Measurements from ENCODE around the gene CELA3A. TPM values are rescaled to one million over a fixed set of nuclear protein-coding genes. Genes with fewer than 3 reads are reported as not detected.

Gene CELA3A
- total and polyA plus RNA-seq, 2 of the 13 experiments (the other 11 are each of a cell fraction or from before 2014, with no cell fraction given): 0.09 TPM; not detected in 1

DNA sequence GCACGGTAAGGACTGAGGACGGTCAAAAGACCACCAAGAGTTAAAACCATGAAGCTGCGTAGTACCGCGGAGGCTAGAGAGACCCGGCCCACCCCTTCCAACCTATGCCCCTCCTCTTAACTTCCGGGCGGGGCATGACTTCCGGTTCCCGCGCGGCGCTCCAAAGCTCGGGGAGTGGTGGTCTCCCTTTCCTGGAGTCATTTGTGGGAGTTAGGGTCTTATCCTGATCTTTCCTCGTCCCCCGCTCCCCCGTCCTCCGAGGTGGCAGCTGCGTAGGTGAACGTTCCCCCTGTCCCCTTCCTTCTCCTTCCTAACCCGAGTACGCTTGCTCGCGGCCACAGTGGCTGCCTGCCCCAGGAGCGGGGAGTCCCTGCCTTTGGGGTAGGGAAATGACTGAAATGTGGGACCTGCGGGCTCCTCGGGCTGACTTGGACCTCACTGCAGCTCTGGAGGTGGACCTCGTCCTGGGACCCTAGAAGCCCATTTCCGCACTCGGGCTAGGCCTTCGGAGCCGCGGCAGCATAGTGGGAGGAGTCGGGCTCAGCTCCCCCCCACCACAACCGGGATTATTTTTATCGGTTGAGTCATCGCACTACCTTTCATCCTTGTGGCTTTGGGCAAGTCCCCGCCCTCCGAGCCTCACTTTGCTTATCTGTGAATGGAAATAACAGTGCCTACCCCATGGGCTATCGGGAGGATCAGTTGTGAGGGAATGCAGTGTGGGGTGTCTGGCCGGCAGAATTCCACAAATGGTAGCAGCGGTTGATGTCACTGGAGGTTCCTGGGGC is 24.1 kb downstream of the CELA3A start (continued):
- TF ChIP-seq, protein P1, sequence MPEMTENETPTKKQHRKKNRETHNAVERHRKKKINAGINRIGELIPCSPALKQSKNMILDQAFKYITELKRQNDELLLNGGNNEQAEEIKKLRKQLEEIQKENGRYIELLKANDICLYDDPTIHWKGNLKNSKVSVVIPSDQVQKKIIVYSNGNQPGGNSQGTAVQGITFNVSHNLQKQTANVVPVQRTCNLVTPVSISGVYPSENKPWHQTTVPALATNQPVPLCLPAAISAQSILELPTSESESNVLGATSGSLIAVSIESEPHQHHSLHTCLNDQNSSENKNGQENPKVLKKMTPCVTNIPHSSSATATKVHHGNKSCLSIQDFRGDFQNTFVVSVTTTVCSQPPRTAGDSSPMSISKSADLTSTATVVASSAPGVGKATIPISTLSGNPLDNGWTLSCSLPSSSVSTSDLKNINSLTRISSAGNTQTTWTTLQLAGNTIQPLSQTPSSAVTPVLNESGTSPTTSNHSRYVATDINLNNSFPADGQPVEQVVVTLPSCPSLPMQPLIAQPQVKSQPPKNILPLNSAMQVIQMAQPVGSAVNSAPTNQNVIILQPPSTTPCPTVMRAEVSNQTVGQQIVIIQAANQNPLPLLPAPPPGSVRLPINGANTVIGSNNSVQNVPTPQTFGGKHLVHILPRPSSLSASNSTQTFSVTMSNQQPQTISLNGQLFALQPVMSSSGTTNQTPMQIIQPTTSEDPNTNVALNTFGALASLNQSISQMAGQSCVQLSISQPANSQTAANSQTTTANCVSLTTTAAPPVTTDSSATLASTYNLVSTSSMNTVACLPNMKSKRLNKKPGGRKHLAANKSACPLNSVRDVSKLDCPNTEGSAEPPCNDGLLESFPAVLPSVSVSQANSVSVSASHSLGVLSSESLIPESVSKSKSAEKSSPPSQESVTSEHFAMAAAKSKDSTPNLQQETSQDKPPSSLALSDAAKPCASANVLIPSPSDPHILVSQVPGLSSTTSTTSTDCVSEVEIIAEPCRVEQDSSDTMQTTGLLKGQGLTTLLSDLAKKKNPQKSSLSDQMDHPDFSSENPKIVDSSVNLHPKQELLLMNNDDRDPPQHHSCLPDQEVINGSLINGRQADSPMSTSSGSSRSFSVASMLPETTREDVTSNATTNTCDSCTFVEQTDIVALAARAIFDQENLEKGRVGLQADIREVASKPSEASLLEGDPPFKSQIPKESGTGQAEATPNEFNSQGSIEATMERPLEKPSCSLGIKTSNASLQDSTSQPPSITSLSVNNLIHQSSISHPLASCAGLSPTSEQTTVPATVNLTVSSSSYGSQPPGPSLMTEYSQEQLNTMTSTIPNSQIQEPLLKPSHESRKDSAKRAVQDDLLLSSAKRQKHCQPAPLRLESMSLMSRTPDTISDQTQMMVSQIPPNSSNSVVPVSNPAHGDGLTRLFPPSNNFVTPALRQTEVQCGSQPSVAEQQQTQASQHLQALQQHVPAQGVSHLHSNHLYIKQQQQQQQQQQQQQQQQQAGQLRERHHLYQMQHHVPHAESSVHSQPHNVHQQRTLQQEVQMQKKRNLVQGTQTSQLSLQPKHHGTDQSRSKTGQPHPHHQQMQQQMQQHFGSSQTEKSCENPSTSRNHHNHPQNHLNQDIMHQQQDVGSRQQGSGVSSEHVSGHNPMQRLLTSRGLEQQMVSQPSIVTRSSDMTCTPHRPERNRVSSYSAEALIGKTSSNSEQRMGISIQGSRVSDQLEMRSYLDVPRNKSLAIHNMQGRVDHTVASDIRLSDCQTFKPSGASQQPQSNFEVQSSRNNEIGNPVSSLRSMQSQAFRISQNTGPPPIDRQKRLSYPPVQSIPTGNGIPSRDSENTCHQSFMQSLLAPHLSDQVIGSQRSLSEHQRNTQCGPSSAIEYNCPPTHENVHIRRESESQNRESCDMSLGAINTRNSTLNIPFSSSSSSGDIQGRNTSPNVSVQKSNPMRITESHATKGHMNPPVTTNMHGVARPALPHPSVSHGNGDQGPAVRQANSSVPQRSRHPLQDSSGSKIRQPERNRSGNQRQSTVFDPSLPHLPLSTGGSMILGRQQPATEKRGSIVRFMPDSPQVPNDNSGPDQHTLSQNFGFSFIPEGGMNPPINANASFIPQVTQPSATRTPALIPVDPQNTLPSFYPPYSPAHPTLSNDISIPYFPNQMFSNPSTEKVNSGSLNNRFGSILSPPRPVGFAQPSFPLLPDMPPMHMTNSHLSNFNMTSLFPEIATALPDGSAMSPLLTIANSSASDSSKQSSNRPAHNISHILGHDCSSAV (CRISPR knock-in tag; IDR thresholded peaks at IDR 0.05; ENCODE audit: borderline replicate concordance): no peak
- TF ChIP-seq PITX1 (CRISPR knock-in tag; IDR thresholded peaks at IDR 0.05) (peak; percentile 52; the same call in 1 of the 2 replicates), ZNF713 (CRISPR knock-in tag; IDR thresholded peaks at IDR 0.05) (no peak), ZNF274 (CRISPR knock-in tag; IDR thresholded peaks at IDR 0.05) (peak; percentile 91), SP2 (CRISPR knock-in tag; IDR thresholded peaks at IDR 0.05) (peak; percentile 81), TP53 (CRISPR knock-in tag; conservative IDR thresholded peaks at IDR 0.05) (0 out of 2 replicates have a peak, but pooled peaks have one; percentile 53), XRCC5 (optimal IDR thresholded peaks at IDR 0.05; ENCODE audit: low read length) (peak; percentile 39), CEBPB (IDR thresholded peaks at IDR 0.05; ENCODE audit: borderline replicate concordance, low read depth, low read length) (no peak)
- TF ChIP-seq, protein P2, sequence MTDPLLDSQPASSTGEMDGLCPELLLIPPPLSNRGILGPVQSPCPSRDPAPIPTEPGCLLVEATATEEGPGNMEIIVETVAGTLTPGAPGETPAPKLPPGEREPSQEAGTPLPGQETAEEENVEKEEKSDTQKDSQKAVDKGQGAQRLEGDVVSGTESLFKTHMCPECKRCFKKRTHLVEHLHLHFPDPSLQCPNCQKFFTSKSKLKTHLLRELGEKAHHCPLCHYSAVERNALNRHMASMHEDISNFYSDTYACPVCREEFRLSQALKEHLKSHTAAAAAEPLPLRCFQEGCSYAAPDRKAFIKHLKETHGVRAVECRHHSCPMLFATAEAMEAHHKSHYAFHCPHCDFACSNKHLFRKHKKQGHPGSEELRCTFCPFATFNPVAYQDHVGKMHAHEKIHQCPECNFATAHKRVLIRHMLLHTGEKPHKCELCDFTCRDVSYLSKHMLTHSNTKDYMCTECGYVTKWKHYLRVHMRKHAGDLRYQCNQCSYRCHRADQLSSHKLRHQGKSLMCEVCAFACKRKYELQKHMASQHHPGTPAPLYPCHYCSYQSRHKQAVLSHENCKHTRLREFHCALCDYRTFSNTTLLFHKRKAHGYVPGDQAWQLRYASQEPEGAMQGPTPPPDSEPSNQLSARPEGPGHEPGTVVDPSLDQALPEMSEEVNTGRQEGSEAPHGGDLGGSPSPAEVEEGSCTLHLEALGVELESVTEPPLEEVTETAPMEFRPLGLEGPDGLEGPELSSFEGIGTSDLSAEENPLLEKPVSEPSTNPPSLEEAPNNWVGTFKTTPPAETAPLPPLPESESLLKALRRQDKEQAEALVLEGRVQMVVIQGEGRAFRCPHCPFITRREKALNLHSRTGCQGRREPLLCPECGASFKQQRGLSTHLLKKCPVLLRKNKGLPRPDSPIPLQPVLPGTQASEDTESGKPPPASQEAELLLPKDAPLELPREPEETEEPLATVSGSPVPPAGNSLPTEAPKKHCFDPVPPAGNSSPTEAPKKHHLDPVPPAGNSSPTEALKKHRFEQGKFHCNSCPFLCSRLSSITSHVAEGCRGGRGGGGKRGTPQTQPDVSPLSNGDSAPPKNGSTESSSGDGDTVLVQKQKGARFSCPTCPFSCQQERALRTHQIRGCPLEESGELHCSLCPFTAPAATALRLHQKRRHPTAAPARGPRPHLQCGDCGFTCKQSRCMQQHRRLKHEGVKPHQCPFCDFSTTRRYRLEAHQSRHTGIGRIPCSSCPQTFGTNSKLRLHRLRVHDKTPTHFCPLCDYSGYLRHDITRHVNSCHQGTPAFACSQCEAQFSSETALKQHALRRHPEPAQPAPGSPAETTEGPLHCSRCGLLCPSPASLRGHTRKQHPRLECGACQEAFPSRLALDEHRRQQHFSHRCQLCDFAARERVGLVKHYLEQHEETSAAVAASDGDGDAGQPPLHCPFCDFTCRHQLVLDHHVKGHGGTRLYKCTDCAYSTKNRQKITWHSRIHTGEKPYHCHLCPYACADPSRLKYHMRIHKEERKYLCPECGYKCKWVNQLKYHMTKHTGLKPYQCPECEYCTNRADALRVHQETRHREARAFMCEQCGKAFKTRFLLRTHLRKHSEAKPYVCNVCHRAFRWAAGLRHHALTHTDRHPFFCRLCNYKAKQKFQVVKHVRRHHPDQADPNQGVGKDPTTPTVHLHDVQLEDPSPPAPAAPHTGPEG (CRISPR knock-in tag; IDR thresholded peaks at IDR 0.05): no peak
- TF ChIP-seq, protein P3, sequence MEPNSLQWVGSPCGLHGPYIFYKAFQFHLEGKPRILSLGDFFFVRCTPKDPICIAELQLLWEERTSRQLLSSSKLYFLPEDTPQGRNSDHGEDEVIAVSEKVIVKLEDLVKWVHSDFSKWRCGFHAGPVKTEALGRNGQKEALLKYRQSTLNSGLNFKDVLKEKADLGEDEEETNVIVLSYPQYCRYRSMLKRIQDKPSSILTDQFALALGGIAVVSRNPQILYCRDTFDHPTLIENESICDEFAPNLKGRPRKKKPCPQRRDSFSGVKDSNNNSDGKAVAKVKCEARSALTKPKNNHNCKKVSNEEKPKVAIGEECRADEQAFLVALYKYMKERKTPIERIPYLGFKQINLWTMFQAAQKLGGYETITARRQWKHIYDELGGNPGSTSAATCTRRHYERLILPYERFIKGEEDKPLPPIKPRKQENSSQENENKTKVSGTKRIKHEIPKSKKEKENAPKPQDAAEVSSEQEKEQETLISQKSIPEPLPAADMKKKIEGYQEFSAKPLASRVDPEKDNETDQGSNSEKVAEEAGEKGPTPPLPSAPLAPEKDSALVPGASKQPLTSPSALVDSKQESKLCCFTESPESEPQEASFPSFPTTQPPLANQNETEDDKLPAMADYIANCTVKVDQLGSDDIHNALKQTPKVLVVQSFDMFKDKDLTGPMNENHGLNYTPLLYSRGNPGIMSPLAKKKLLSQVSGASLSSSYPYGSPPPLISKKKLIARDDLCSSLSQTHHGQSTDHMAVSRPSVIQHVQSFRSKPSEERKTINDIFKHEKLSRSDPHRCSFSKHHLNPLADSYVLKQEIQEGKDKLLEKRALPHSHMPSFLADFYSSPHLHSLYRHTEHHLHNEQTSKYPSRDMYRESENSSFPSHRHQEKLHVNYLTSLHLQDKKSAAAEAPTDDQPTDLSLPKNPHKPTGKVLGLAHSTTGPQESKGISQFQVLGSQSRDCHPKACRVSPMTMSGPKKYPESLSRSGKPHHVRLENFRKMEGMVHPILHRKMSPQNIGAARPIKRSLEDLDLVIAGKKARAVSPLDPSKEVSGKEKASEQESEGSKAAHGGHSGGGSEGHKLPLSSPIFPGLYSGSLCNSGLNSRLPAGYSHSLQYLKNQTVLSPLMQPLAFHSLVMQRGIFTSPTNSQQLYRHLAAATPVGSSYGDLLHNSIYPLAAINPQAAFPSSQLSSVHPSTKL (CRISPR knock-in tag; IDR thresholded peaks at IDR 0.05): no peak
